ENCODE results near the gene ADRM1.

The ADRM1 gene

DNA sequence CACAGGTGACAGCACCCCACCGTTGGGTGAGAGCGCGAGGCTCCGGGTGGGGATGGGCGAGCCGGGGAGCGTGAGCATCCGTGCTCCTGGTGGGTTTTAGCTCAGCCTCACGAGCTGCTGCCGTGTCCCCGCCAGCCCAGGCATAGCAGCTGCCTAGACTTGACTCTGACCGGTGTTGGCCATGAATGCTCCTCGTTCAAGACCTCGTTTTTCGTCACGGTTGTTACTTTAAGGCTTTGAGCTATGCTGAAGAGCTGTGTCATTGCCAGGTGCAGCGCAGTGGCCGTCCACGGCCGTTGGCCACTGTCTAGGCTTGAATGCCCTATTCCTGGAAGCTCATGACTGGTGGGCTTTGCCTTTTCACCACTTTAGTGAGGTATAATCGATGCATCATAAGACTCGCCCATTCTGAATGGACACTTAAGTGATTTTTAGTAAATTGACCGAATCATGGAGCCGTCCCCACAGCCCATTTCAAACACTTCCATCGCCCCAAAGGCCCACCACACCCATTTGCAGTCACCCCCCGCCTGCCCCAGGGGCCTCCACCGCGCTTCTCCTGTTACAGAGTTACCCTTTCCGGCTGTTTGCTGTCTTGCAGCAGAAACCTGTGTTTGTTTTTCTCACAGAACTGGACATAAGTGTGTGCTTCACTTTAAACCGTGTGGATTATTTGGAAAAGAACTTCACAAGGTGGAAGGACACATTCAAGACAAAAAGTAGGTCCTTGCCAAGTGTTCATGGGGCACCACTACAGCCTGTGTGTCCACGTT lies 21.4 kb upstream of the ADRM1 start:
- DNase-seq (ENCODE audit: low spot score), result no peak

DNA sequence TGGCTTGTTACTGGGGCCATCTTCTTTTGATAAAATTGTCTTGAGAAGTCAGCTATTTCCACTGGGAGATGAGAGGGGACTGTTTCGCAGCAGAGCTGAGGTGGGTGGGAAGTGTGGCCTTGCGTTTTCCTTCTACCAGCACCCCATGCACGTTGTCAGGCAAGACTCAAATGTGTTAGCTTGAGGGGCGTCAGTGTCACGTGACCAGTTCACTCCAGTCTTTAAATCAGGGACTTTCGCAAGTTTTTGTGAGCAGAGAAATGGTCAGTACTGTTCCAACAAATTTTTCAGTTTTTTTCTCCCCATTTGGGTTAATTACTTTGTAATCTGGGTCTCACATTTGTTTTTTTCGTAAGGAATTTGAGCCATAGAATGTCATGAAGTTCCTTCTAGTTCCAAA lies 20.7 kb upstream of the ADRM1 start:
- DNase-seq (ENCODE audit: low spot score), result no peak

DNA sequence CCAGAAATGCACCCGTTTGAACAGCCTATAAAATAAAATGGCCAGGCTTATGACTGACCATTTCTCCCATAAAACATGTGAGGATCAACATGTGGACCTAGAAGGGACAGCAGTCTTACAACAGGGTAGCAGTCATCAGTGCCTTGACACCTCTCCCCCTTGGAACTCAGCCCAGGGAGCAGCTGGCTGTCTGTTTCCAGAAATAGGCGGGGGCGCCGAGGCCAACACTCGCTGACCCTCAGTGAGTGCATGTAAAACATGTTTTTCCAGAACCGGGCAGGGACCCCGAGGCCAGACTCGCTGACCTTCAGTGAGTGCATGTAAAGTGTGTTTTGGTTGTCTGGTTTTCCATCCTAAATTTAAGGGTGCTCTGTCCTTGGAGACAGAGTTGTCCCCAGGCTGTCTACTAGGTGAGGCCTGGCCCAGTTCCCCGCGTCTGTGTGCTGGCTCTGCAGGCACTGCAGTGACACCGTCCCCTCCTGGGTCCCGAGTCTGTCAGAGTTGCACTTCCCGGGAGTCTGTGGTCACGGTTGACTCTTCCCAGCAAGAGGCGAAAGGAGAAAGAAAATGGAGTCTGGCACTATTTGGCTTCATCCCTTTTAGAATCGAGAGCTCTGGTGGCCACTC lies 19.8 kb upstream of the ADRM1 start:
- no peak for DNase-seq (ENCODE audit: low spot score)

DNA sequence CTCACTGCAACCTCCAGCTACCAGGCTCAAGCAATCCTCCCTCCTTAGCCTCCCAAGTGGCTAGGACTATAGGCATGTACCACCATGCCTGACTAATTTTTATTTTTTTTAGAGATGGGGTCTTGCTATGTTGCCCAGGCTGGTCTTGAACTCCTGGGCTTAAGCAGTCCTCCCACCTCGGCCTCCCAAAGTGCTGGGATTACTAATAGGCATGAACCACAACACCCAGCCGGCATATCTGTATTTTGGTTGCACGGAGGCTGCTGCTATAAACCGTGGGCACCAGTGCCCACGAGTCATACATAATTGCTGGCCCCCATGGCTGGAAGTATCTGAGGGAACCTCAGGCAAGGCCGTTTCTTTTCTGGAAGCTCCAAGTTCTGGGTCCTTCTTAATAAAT lies 18.3 kb upstream of the ADRM1 start:
- no peak for DNase-seq (ENCODE audit: low spot score)

DNA sequence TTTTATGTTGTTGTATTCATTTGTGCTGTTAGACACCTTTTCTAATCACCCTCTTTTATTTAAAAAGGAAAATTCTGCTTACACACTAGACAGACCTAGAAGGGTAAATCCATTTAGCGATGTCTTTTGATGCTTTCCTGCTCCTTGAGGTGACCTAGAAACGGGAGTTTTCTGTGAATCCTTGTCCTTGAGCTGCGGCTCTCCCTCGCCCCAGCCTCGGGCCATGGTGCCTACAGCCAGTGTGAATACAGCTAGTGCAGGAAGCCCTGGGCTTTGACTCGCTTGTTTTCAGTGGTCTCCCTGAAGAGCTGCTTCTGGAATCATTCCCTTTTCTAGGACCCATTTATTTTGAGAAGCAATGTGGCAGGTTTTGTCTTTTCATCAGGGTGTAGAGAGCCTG lies 17.6 kb upstream of the ADRM1 start:
- DNase-seq (ENCODE audit: low spot score), result no peak

DNA sequence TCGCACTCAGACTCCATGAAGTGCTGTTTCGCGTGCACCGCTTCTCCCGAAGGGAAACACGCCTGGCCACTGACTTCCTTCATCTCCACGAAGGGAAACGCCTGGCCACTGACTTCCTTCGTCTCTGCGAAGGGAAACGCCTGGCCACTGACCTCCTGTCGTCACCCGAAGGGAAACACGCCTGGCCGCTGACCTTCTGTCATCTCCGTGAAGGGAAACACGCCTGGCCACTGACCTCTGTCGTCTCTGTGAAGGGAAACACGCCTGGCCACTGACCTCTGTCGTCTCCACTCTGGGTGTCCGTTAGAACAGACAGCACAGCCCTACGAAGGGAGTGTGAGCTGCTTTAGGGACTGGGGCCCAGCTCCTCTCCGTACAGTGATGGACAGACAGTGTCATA lies 17.1 kb upstream of the ADRM1 start:
- no peak for DNase-seq (ENCODE audit: low spot score)

DNA sequence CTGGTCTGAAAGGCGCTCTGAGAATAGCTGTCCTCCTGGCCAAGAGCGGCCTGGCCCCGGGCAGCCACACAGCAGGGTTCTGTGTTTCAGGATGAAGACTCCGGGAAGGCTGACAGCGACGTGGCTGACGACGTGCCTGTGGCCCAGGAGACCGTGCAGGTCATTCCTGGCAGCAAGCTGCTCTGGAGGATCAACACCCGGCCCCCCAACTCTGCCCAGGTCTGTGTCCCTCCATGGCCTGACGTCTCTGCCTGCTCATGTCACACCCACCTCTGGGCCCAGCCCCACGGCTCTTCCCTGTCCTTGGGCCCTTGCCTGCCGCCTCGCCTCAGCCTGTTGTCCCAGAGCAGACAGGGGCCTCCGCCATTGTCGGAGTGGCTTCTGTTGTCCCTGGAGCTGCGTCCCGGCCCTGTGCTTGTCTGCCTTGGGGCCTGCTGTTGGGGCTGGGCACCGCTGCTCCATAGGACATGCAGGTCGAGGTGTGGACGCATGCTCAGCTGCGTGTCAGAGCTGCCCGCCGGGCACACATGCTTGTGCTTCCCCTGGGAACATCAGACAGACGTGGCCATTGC lies 16.2 kb upstream of the ADRM1 start:
- DNase-seq (ENCODE audit: low spot score), result no peak

DNA sequence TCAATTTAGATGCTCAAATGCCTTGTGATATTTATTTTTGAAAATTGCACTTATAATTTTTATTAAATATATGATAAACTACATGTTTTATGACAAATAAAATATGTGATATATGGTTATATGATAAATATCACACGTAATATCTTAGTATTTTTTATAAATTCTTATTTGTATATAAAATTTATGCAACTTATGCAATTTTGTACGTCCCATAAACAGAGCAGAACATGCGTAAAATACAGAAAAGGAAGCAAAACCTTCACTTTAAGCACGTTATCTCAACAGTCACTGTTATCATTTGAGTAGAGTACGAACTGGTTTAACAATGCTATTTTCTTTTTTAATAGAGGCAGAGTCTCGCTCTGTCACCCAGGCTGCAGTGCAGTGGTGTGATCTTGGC lies 15.7 kb upstream of the ADRM1 start:
- DNase-seq (ENCODE audit: low spot score), result no peak

DNA sequence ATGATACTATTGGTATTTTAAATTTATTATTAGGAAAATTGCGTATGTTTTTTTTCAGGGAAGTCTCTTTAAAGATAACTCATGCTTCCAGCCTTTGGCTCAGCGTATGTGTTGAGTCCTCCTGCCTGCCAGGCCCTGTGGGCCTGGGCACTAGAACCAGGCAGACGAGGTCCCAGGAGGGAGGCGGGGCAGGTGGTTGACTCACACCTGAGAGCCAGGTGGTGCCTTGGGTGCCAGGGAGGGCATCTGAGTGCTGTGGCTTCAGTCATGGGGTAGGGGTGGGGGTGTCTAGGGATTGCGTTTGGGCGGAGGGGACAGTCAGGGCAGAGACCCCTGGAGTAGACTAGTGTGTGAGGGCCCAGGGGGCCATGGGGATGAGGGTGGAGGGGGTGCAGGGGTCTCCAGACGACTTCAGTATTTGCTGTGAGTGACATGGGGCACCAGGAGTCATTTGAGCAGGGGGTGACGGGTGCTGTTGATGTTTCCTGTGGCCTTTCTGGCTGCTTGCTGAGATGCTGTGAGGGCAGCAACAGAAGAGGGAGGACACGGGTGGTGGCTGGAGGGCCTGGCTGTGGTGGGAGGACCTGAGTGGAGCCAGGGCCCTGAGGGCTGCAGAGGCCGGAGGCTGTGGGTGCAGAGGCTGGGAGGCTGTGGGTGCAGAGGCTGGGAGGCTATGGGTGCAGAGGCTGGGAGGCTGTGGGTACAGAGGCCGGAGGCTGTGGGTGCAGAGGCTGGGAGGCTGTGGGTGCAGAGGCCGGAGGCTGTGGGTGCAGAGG lies 14.8 kb upstream of the ADRM1 start:
- no peak for DNase-seq (ENCODE audit: low spot score)

DNA sequence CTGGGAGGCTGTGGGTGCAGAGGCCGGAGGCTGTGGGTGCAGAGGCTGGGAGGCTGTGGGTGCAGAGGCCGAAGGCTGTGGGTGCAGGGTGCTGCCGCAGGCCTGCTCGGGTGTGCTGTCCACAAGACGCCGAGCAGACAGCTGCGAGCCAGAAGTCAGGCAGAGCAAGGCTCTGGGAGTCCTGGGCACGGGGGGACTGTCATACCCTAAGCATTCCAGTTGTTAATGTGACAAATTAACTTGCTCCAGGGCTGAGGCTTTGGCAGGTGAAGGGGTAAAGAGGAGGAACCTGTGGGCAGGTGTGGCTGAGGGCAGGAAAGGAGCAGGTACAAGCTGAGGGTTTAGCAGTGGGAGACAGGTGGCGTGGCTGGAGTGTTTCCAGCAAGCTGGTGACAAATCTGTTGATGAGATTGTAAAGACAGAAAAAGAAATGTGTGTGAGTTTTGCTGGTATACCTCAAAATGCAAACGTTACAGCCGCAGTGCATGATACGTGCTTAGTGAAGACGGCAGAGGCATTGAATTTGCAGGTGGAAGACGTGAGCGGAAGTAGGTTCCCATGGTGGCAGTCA lies 14.2 kb upstream of the ADRM1 start:
- no peak for DNase-seq (ENCODE audit: low spot score)

DNA sequence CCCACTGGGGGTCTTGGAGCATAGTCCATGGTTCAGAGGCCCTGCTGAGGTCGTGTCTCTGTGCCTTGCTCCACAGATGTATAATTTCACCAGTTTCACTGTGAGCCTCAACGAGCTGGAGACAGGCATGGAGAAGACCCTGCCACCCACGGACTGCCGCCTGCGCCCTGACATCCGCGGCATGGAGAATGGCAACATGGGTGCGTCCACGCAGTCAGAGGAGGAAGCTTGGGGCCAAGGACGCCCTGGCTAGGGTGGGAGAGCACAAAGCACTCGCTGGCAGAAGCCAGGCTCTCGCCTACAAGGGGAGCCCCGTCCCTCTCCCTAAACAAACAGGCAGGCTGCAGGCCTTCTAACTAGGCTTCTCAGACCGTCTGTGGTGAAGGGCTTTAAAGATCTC lies 13.7 kb upstream of the ADRM1 start:
- no peak for DNase-seq (ENCODE audit: low spot score)

DNA sequence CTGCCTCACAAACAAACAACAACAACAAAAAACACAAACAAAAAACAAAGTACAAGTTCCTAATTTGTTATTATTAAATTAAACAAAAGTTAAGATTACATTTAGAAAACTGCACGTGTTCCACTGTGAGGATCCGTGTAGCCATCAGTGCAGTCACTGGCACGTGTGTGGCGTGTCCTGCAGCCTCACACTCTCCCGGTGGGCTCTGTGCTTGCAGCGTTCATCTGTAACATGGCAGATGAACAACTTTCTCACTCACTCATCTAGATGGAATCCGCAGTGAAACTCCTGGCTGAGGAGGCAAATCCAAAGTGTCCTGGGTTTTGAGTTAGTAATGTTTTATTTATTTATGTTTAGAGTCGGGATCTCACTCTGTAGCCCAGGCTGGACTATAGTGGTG lies 12.9 kb upstream of the ADRM1 start:
- DNase-seq (ENCODE audit: low spot score), result no peak

DNA sequence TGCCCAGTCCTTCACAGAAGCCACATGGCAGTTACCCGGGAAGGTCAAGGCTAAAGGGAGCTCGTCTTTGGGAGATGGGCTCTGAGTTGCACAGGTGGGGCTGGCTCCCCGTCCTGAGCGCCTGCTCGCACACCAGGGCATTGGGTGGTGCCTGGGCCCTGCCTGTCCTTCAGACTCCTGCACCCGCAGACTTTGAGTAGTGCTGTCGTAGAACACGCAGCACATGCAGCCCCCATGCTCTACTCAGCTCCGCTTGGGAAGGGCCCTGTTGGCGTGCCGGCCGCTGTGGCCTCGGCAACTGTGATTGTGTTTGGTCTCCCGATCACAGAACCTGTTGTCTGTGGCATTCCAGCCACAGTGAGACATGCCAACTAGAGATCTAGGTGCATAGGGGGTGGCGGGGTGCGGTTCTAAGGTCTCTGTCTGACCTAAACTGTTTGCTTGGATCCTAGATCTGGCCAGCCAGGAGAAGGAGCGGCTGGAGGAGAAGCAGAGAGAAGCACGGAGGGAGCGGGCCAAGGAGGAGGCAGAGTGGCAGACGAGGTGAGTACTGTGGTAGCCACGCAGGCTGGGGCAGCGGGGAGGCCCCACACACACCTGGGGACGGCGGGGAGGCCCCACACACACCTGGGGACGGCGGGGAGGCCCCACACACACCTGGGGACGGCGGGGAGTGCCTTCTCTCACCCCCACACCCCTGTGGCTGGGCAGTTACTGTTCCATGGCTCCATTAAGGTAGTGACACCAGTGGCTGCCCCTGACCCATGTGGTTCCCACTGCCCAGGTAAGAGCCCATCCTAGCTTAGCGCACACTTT lies 11.3 kb upstream of the ADRM1 start:
- DNase-seq (ENCODE audit: low spot score), result no peak

DNA sequence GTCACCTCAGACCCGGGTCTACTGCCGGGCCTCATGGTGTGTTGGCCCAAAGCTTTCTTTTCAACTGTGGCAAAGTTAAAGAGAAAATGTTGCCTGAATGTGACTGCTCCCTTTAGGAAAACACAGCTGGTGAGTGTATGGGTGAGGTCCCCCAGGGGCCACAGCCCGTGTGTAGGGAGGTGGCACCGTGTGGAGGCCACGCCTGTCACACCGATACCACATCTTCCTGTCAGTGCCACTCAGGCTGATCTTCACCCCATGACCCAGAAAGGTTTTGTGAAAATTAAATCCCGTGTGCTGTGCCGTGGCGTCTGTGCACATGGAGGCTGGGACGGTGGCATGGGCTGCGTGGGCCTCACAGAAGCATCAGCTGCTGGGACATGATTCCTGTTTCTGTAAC lies 10.7 kb upstream of the ADRM1 start:
- no peak for DNase-seq (ENCODE audit: low spot score)

DNA sequence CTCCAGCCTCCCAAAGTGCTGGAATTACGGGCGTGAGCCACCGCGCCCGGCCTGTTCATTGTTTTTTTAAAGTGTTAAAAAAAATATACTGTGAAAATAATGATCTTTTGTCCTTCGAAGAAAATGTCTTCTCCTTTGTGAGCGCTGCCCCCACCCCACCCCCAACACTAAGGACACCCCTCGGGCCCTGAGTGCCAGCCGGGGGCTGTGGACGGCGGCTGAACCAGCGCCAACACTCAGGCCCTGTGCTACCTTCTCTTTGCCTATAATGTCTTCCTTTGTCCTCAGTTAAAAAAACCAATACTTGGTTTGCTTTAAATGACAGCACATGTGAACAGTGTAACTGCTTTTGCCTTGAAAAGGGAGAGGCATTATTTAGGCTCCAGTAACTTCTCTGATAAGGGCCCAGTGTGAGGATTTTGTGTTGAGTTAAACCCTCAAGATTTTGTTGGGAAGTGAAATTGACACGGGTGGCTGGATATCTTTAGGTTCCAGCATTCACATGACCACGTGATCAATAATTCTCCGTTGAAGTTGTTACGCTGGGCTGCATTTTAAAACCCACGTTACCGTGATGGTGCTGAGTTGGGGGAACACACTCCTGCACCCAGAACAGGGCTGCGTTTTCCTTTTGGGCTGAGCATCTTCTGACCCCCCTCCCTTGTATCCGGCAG lies 9.5 kb upstream of the ADRM1 start:
- no peak for DNase-seq (ENCODE audit: low spot score)

DNA sequence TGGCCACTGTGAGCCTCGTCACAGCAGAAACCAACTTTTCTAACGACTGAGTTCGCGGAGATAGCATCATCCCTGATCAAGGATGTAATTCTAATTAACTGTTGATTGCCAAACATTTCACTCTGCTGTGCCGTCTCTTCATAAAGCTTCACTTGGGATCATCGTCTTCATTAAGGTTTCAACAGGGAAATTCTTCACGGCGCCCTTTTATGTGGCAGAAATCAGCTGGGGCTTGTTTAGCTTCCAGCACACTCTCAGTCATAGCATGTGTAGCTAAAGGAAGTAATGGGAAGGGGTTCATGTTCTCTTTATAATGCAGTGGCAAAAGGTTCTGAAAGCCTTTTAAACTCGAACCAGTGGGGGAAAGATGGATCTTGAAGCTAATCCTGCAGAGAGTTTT lies 8.9 kb upstream of the ADRM1 start:
- DNase-seq (ENCODE audit: low spot score), result no peak

DNA sequence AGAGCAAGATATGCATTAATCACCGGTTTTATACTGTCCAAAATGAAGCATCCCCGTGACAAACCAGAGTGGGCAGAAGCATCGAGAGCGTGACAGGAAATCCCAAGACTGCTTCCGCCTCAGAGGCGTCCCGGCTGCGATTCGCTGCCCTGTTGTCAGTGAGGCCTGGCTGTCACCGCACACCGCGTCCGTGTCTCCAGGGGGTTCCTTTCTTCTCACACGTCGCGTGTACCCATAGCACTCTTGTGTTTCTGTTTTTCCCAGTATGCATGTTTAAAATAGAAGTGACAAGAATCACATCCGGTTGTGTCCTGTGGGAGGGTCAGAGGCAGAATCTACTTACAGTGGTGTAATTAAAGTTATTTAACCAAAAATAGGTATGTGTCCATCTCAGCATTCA lies 8.3 kb upstream of the ADRM1 start:
- DNase-seq (ENCODE audit: low spot score), result no peak

DNA sequence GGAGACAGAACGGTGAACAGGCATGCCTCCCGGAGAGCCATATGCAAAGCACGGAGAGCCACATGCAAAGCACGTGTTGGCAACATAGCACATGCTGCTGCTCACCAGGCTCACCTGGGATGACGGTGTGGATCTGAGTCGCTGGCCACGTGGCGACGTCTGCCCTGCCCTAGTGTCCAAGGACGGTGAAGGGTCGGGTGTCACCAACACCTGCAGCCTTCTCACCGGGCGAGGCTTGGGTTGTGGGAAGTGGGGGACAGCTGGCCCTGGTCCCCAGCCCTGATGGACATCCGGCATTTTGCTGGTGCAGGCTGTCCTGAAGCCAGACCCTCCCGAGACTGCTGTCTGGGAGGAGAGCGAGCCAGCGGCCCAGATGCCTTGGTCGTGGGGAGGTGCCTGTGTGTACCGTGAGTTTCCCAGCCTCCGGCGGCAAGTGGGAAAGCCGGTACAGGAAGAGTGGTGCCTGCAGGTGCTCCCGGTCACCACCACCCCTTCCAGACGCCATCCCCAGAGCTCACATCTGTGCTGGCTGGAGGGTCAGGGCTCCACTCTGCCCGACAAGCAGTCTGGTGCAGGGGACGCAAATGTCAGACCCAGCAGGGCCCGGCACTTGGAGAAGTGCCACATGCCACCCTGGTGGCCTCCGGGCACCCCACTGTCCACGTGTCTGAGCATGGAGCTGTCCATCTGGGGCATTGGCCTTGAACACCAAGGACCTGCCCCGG lies 5.9 kb upstream of the ADRM1 start:
- DNase-seq (ENCODE audit: low spot score), result no peak

DNA sequence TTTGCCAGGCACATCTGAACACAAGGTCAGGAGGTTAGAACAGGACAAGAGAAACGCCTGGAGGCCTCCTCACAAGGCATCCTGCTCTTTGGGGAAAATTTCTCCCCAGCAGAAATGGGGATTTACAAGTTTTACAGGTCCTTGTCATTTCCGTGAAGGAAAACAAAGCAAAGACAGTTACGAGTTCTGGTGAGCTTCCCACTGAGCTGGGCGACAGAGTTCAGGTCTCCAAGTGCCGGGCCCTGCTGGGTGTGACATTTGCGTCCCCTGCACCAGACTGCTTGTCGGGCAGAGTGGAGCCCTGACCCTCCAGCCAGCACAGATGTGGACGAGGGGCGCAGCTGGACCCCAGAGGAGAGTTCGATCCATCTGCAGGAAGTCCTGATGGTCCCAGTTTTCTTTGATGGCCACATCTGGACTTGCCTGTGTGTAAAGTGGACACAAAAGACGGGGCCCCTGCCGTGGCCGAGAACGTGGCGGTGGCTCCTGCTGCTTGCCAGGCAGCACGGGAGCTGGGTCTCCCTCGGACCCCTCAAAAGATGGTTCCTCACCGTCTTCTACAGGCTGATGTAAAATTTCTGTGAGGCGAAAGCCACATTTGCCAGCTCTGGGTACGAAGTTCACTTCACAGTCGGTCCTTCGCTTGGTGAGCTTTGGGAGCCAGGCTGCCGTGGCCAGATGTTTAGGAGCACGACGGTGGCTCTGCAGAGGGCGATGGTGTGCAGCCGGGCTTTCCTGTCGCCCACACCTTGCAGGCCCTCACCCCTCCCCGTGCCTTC lies 5.2 kb upstream of the ADRM1 start:
- no peak for DNase-seq (ENCODE audit: low spot score)
